Tongue (tissue), 3 donors: Measurements from ENCODE around the gene TRAIP. TPM values are rescaled to one million over a fixed set of nuclear protein-coding genes. Genes with fewer than 3 reads are reported as not detected.
A peak's percentile ranks its signal among the peaks of the same experiment; 100 is the strongest.
"Not testable (repeated sequence)": the region's sequence is repeated elsewhere in the genome, so short reads cannot be mapped to it uniquely, and the experiment has no call there.

Experiments used
- DNase-seq: peaks from one replicate; pipeline ENCODE4 v3.0.0-alpha.2; 2015
- small RNA-seq: library from RNA; depleted of rRNA; stranded (forward); fragments of <200 nt; gene quantifications from one replicate; pipeline ENCODE3, GENCODE V24; 2014; ENCODE audit warnings: low replicate concordance
- total RNA-seq: library from RNA; depleted of rRNA; stranded (reverse); fragments of >200 nt; gene quantifications from one replicate; pipeline ENCODE4 v1.2.3, GENCODE V29; 2014

The TRAIP gene
- total RNA-seq, 1 donor from 2014 or later = 1.6 TPM

GRCh38 chr3:49790626-49791411, 65.5 kb downstream of the TRAIP start:
- no peak for DNase-seq

DNA sequence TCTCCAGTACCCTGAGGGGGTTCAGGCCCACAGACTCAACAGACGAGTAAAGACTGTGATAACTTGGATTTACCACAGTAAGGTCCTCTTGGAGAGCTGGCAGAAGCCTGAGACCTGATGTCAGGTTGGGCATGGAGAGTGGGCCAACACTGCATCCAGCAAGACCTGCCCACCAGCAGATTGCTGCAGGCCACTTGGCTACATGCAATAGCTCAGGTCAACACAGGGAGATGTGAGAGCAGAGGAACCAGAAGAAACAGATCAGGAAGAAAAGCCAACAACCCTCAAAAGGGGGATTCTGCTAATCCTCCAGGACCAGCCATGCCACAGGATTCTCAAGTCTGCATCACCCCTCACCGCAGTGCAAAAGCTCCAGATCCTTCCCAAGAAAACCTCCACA, 68.3 kb downstream of the TRAIP start:
- no peak for DNase-seq

- DNase-seq = no peak
Observed at GRCh38 chr3:49787536-49787935, 68.8 kb downstream of the TRAIP start.

DNA sequence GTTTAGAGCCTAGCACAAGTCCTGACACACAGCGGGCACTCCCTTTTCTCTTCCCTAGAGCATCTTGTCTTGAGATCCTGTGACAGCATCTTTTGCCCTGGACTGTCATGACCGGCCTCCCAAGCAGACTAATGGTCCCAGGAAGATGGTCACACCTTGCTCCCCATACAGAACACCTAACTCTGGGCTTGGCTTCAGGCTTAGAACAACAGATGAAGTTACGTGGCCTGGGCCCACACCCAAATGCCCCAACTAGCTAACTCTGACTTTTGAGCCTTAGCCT, 69.2 kb downstream of the TRAIP start:
- DNase-seq = peak; percentile 41

DNA sequence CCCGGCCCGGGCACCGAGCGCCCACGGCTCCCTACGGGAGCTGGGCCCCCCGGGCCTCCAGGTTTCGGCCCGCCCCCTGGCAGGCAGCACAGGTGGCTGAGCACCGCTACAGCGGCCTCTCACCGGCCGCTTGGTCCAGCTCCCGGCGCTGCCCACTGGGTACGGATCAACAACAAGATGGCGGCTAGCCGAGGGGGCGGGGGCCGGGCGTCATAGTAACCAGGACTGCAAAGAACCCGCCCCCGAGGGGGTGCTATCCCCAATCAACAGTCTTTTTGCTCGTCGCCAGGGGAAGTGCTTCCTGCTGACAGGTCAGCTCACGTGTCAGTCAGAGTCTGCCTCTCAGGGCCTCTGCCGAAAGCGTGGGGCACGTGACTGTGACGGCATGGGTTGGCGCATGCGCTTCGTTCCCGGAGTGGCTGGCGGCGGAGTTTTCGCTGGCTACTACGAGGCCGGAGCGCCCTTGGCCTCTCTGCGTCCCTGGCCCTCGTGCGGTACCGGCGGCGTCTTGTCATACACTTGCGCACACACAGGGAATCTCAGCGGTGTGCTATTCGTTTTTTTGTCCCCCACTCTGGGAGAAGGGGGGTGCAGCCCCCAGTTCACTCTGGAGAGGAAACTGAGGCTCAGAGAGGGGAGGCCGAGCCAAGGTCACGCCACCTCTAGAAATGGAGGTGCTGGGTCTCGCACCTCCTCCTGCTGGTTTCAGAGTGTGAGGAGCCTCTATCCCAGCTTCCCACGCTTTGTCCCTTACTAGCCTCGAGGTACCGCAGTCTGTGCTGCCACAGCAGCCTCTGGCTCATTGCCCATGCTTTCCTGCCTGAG, 69.8 kb downstream of the TRAIP start, which contains the start of gene IP6K1:
Gene IP6K1, minus strand, starts transcription at position 186 of the 825 bp plus-strand sequence. CDS start 38,502 bp downstream, outside the sequence.
- peak; percentile 100 for DNase-seq

DNA sequence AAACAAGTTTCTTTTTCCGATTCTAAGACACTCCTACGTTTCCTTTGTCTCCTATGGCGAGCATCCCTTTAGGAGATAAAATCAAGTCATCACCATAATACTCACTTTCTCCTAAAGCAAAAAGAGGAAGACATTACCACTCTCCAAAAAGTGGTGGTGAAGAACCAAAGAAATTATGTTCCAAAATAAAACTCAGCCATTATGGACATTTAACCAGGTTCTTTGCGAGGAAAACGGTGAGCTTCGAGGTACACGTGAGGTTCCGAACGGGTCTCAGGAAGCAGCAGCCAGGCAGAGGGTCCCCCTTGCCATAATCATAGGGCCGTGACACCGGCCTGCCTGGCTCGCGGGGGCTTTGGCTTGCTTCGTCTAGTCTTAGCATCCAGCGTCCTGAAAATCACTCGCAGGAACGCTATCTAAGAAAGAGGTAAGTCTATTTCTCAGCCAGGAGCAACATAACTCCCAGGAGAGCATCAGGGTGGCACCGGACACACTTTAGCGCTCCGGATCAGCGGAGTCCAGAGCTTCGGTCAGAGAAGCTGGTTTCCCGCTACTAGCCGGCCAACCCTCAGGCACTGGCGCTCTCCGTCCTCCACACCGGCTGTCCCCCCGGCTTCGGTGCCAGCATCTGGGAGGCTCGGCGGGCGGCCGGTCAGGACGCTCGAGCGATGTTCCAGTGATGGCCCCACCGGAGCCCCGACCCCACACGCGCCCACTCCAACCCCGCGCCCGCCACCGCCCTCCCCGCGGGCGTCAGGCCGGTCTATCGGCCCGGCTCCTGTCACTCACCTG, 70.6 kb downstream of the TRAIP start:
- peak; percentile 50 for DNase-seq

DNA sequence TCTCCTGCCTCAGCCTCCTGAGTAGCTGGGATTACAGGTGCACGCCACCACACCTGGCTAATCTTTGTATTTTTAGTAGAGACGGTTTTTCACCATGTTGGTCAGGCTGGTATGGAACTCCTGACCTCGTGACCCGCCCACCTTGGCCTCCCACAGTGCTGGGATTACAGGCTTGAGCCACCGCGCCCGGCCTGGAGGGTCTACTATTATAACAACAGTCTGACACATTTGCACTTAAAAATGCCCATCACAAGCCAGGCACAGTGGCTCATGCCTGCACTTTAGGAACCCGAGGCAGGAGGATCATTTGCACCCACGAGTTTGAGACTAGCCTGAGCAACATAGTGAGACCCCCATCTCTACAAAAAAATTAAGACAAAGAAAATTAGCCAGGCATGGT, 74.1 kb downstream of the TRAIP start:
- not testable (repeated sequence) for DNase-seq

- DNase-seq = no peak
Observed at GRCh38 chr3:49781415-49782199, 74.8 kb downstream of the TRAIP start.

DNA sequence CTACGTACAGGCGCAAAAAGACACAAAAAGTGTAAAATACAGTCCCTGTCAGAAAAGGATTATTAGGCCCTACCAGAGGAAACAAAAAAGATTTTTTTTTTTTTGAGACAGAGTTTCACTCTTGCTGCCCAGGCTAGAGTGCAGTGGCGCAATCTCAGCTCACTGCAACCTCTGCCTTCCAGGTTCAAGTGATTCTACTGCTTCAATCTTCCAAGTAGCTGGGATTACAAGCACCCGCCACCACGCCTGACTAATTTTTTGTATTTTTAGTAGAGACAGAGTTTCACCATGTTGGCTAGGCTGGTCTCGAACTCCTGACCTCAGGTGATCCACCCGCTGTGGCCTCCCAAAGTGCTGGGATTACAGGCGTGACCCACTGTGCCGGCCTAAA, 75.4 kb downstream of the TRAIP start:
- not testable (repeated sequence) for DNase-seq

DNA sequence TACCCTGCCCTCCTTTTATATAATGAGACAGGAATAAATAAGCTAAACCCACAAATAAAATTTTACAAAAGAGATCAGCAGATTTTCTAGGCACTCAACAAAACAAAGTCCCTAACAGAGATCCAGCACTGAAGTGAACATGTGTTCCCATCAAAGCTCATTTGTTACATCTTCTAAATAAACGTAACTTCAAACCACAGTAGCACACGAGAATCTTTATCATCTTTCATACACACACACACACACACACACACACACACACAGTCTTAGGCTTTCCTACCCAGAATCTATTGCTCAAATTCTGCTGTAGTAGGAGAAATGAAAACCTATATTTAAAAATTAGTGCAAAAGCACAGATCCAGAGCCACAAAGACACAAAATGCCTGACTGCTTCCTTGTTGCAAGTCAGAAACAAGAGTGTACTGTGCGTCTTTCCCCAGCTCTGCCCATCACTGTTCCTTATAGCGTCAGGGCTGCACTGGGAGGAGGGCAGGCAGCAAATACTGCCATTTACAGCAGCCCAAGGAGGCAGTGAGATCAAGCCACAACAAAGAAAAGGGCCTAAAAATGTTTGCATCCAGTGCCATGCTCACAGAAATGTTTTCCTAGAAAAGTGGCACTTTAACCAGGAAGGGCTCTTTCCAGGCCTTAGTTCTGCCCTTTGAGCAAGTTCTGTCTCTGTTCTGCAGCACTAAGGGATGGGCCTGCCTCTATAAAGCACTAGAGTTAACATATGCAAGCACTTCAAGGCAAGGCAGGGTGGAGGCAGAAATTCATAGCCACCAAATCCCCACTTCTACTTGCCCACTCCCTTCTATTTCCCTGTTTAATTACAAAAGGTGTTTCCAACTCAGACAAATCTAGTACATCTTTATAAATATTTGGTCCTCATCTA, 76.0 kb downstream of the TRAIP start:
- DNase-seq = no peak

GRCh38 chr3:49779358-49780079, 76.8 kb downstream of the TRAIP start:
- DNase-seq = no peak

Small RNA genes within 50 kb of the gene (small RNA-seq; reads per million reads assigned to genes)
- not detected for gene RN7SL217P

Other genes with a start within 250 kb of the TRAIP start
- gene APEH, start 182.2 kb downstream of the TRAIP start, total RNA-seq = 82.7 TPM
- gene MST1, start 167.1 kb downstream of the TRAIP start, total RNA-seq = 8.1 TPM
- 60.4 TPM for gene RNF123, start 167.0 kb downstream of the TRAIP start, total RNA-seq
- 2.8 TPM for gene AMIGO3, start 136.9 kb downstream of the TRAIP start, total RNA-seq
- 22.8 TPM for gene GMPPB, start 132.6 kb downstream of the TRAIP start, total RNA-seq
- 35.6 TPM for gene IP6K1, start 70.0 kb downstream of the TRAIP start, total RNA-seq
- gene CDHR4, start 56.7 kb downstream of the TRAIP start, total RNA-seq = not detected
- 12.3 TPM for gene INKA1, start 53.3 kb downstream of the TRAIP start, total RNA-seq
- 17.4 TPM for gene UBA7, start 42.6 kb downstream of the TRAIP start, total RNA-seq
- gene CAMKV, start 13.3 kb upstream of the TRAIP start, total RNA-seq = 0.51 TPM
- gene MST1R, start 47.3 kb upstream of the TRAIP start, total RNA-seq = 5.7 TPM
- 4.4 TPM for gene MON1A, start 73.2 kb upstream of the TRAIP start, total RNA-seq
- 98.1 TPM for gene RBM6, start 83.6 kb upstream of the TRAIP start, total RNA-seq
- 204 TPM for gene RBM5, start 232.4 kb upstream of the TRAIP start, total RNA-seq